CD14-positive monocyte (primary cell): Measurements from ENCODE around the gene SNX21. TPM values are rescaled to one million over a fixed set of nuclear protein-coding genes. Genes with fewer than 3 reads are reported as not detected.
A peak's percentile ranks its signal among the peaks of the same experiment; 100 is the strongest.

ENCODE experiments used
- DNase-seq, 3 donors: peaks; one replicate each; pipeline ENCODE4 v3.0.0-alpha.2; 2011 to 2022
- H2AFZ ChIP-seq: 2 replicates; pipeline ENCODE4 v1.6.0; 2012; ENCODE audit warnings: mild to moderate bottlenecking, low read depth, low read length, inconsistent platforms; ENCODE audit not compliant: insufficient read depth, poor library complexity, severe bottlenecking
- H3K27ac ChIP-seq, 2 donors: 1 replicate in 1 of 2; 2 replicates in 1 of 2; pipeline ENCODE4 v1.5.1; 2012 to 2013; ENCODE audit warnings: low read length in 2 of 2, control low read depth in 1 of 2, inconsistent platforms in 1 of 2, low read depth in 1 of 2, mild to moderate bottlenecking in 1 of 2
- H3K27me3 ChIP-seq, 2 donors: one replicate each; pipeline versions ENCODE4 v1.6.0 to v1.6.1; 2011 to 2013; ENCODE audit warnings: low read length in 2 of 2; ENCODE audit not compliant: control insufficient read depth in 2 of 2, insufficient read depth in 2 of 2
- H3K36me3 ChIP-seq, 2 donors: replicated peaks in 1 of 2; 1 replicate in 1 of 2; 2 replicates in 1 of 2; pipeline versions ENCODE4 v1.5.1 to v1.6.1; 2012 to 2013; ENCODE audit warnings: low read length in 2 of 2, control low read depth in 1 of 2, inconsistent platforms in 1 of 2, mild to moderate bottlenecking in 1 of 2; ENCODE audit not compliant: insufficient read depth in 2 of 2, control insufficient read depth in 1 of 2
- H3K4me1 ChIP-seq, 2 donors: 1 replicate in 1 of 2; 2 replicates in 1 of 2; pipeline versions ENCODE4 v1.5.1 to v1.6.1; 2012 to 2013; ENCODE audit warnings: low read length in 2 of 2, control low read depth in 1 of 2, inconsistent platforms in 1 of 2, mild to moderate bottlenecking in 1 of 2, moderate library complexity in 1 of 2; ENCODE audit not compliant: insufficient read depth in 2 of 2, control insufficient read depth in 1 of 2
- H3K4me2 ChIP-seq: replicated peaks from 2 replicates; pipeline ENCODE3; 2012; ENCODE audit warnings: low read length, moderate library complexity, mild to moderate bottlenecking; ENCODE audit not compliant: poor library complexity, severe bottlenecking; ENCODE audit errors: extremely low read depth
- H3K4me3 ChIP-seq, 3 experiments: fragments of 200-600 bp in 1 of 3; sonication (generic) in 1 of 3; replicated peaks in 1 of 3; 1 replicate in 2 of 3; 2 replicates in 1 of 3; pipeline ENCODE4 v1.5.1; 2011 to 2013; ENCODE audit warnings: low read length in 3 of 3, mild to moderate bottlenecking in 3 of 3, control low read depth in 2 of 3, low read depth in 2 of 3, inconsistent platforms in 1 of 3, moderate library complexity in 1 of 3
- H3K79me2 ChIP-seq: 2 replicates; pipeline ENCODE4 v1.6.0; 2012; ENCODE audit warnings: mild to moderate bottlenecking, control low read depth, inconsistent platforms, low read length, moderate library complexity; ENCODE audit not compliant: insufficient read depth
- H3K9ac ChIP-seq: 2 replicates; pipeline ENCODE4 v1.6.0; 2017; ENCODE audit warnings: low read length, mild to moderate bottlenecking; ENCODE audit not compliant: insufficient read depth, poor library complexity, severe bottlenecking
- H3K9me3 ChIP-seq, 2 donors: replicated peaks in 1 of 2; 1 replicate in 1 of 2; 2 replicates in 1 of 2; pipeline versions ENCODE4 v1.5.1 to v1.6.1; 2012 to 2013; ENCODE audit warnings: low read length in 2 of 2, control low read depth in 1 of 2; ENCODE audit not compliant: control insufficient read depth in 1 of 2, insufficient read depth in 1 of 2
- H4K20me1 ChIP-seq: 2 replicates; pipeline ENCODE4 v1.6.0; 2012; ENCODE audit warnings: mild to moderate bottlenecking, low read length, control low read depth, moderate library complexity; ENCODE audit not compliant: insufficient read depth
- H3K27ac Mint-ChIP-seq, 7 donors: one replicate each; pipeline ENCODE4 v1.8.0; 2020; ENCODE audit warnings: mild to moderate bottlenecking in 7 of 7, mixed read lengths in 7 of 7, moderate library complexity in 6 of 7, inconsistent platforms in 2 of 7
- H3K27me3 Mint-ChIP-seq, 3 donors: one replicate each; pipeline ENCODE4 v1.8.0; 2021 to 2022; ENCODE audit warnings: low read depth in 3 of 3, mild to moderate bottlenecking in 3 of 3, mixed read lengths in 3 of 3, moderate library complexity in 3 of 3, inconsistent platforms in 1 of 3
- H3K36me3 Mint-ChIP-seq, 2 donors: one replicate each; pipeline ENCODE4 v1.8.0; 2020; ENCODE audit warnings: mixed read lengths in 2 of 2, inconsistent platforms in 1 of 2, mild to moderate bottlenecking in 1 of 2
- H3K4me1 Mint-ChIP-seq: one replicate; pipeline ENCODE4 v1.8.0; 2020; ENCODE audit warnings: mild to moderate bottlenecking, mixed read lengths
- H3K4me3 Mint-ChIP-seq, 2 donors: one replicate each; pipeline ENCODE4 v1.8.0; 2020; ENCODE audit warnings: mild to moderate bottlenecking in 2 of 2, mixed read lengths in 2 of 2, moderate library complexity in 1 of 2
- H3K9me3 Mint-ChIP-seq, 7 donors: one replicate each; pipeline ENCODE4 v1.8.0; 2020 to 2022; ENCODE audit warnings: mixed read lengths in 7 of 7, mild to moderate bottlenecking in 6 of 7, moderate library complexity in 6 of 7, inconsistent platforms in 2 of 7
- CTCF ChIP-seq: fragments of 200-600 bp; IDR thresholded peaks from one replicate; pipeline ENCODE4 v1.8.0; 2022; ENCODE audit warnings: antibody characterized with exemption, mild to moderate bottlenecking
- WGBS: methylation state at CpG from one replicate; pipeline ENCODE4 v1.1.5; 2013; ENCODE audit warnings: missing lambda C conversion rate; ENCODE audit not compliant: insufficient coverage; 5-methylcytosine and 5-hydroxymethylcytosine counted together
- intact Hi-C, 2 donors: fragments of 100-400 bp; cut with micrococcal nuclease; formaldehyde crosslinking; loops; one replicate each; pipeline versions ENCODE4 v1.15.0 to v1.15.1; 2023
- polyA plus RNA-seq, 3 donors: library from polyadenylated mRNA; depleted of rRNA in 1 of 3; unstranded in 2 of 3; stranded (reverse) in 1 of 3; fragments of 300-500 nt in 2 of 3; fragments of >200 nt in 1 of 3; fragmentation: Illumina TruSeq in 2 of 3; gene quantifications; 1 replicate in 2 of 3; 2 replicates in 1 of 3; pipeline ENCODE4 v1.2.3, GENCODE V29; 2012 to 2021

The SNX21 gene
- polyA plus RNA-seq, 3 donors = 11.2 to 16.9 (median 12.7) TPM

GRCh38 chr20:45887346-45887715, 53.7 kb downstream of the SNX21 start, which contains the start of gene SPATA25:
Gene SPATA25, minus strand, starts transcription at chr20:45887622. Its CDS starts 32 bp downstream, at chr20:45887590.
- H3K9me3 ChIP-seq = no peaks in the 10 kb centered on the region
- no peak within 1 kb of the TSS for H3K9ac ChIP-seq
- Mint-ChIP-seq H3K36me3 (peaks cover 30 to 40% of the 10 kb centered on the region in 2 donors), H3K9me3 (peaks cover 0 to 2% (median 0%) of the 10 kb centered on the region in 7 donors), H3K27me3 (no peaks in the 10 kb centered on the region), H3K4me3 (no peak within 1 kb of the TSS), H3K4me1 (peaks cover 37% of the 10 kb centered on the region), H3K27ac (peak within 1 kb of the TSS in 1 of 7 donors; percentile 52)
- no peak within 1 kb of the TSS for H3K27ac ChIP-seq
- no peak within 1 kb of the TSS for H2AFZ ChIP-seq
- H3K79me2 ChIP-seq = peaks cover 48% of the 10 kb centered on the region
- H3K4me2 ChIP-seq = no peak within 1 kb of the TSS
- no peaks in the 10 kb centered on the region for H3K27me3 ChIP-seq
- intact Hi-C loops = loop anchor here in 1 of 2 donors (5.0 kb wide), 1 partner anchor 45 kb away; the partner anchor contains the start of gene PCIF1
- WGBS = no CpG with 5 or more reads among the region's 8 CpGs
- H3K4me1 ChIP-seq = peaks cover 39 to 48% of the 10 kb centered on the region in 2 donors
- peaks cover 24 to 34% of the 10 kb centered on the region in 2 donors for H3K36me3 ChIP-seq
- TF ChIP-seq CTCF = no peak
- no peak for DNase-seq
- H4K20me1 ChIP-seq = peaks cover 9% of the 10 kb centered on the region
- no peak within 1 kb of the TSS for H3K4me3 ChIP-seq

GRCh38 chr20:45888681-45889080, 55.1 kb downstream of the SNX21 start:
- no peak for DNase-seq
- no peak overlapping the region for H3K27ac ChIP-seq
- Mint-ChIP-seq H3K4me1 (peaks cover 42% of the 10 kb centered on the region), H3K9me3 (peaks cover 0 to 2% (median 0%) of the 10 kb centered on the region in 7 donors), H3K27me3 (no peaks in the 10 kb centered on the region), H3K4me3 (no peak overlapping the region), H3K36me3 (peaks cover 23 to 32% of the 10 kb centered on the region in 2 donors), H3K27ac (peak overlapping the region in 1 of 7 donors; percentile 24)
- H3K36me3 ChIP-seq = peaks cover 14 to 29% of the 10 kb centered on the region in 2 donors
- no peak for TF ChIP-seq CTCF
- H3K9me3 ChIP-seq = no peaks in the 10 kb centered on the region
- no peak overlapping the region for H2AFZ ChIP-seq
- no peak overlapping the region for H3K4me2 ChIP-seq
- H3K4me3 ChIP-seq = no peak overlapping the region
- H3K4me1 ChIP-seq = peaks cover 52 to 60% of the 10 kb centered on the region in 2 donors
- 67% methylated on average over 3 of the region's 3 CpGs for WGBS
- H4K20me1 ChIP-seq = peaks cover 20% of the 10 kb centered on the region
- no peaks in the 10 kb centered on the region for H3K27me3 ChIP-seq
- intact Hi-C loops = loop anchor here in 1 of 2 donors (5.0 kb wide), 1 partner anchor 44 kb away; the partner anchor contains the start of gene PCIF1
- H3K79me2 ChIP-seq = peaks cover 46% of the 10 kb centered on the region
- no peak overlapping the region for H3K9ac ChIP-seq
